HuH-7.5 (cell line): ENCODE measurements around the gene ACACA.

Experiments used
- DNase-seq: peaks from one replicate; pipeline ENCODE4 v3.0.0; 2011; ENCODE audit warnings: low spot score

ACACA gene

DNA sequence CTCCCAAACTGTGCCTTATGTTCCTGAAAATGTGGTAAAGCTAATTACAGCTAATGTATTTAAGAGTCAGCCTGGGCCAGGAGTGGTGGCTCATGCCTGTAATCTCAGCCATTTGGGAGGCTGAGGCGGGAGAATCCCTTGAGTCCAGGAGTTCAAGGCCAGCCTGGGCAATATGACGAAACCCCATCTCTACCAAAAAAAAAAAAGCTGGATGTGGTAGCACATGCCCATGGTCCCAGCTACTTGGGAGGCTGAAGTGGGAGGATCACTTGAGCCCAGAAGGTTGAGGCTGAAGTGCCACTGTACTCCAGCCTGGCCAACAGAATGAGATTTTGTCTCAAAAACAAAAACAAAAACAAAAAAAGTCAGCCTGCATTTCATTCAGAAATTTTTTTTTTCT lies 64.0 kb downstream of the ACACA start:
- no peak for DNase-seq

DNA sequence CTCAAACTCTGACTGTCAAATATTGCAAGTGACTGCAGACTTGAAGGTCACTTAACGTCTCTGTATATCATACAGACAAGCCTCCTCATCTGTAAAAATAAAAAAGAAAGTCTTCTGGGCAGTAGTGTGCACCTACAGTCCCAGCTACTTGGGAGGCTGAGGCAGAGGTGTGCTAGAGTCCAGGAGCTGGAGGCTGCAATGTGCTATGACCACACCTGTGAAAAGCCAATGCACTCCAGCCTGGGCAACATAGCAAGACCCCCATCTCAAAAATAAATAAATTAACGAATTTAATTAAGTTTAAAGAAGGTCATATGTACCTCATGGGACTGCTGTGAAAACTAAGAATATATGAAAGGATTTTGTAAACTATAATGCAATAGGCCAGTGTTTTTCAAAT lies 65.8 kb downstream of the ACACA start:
- no peak for DNase-seq

- no peak for DNase-seq
Measured at GRCh38 chr17:37339321-37339720, 67.3 kb downstream of the ACACA start.

DNA sequence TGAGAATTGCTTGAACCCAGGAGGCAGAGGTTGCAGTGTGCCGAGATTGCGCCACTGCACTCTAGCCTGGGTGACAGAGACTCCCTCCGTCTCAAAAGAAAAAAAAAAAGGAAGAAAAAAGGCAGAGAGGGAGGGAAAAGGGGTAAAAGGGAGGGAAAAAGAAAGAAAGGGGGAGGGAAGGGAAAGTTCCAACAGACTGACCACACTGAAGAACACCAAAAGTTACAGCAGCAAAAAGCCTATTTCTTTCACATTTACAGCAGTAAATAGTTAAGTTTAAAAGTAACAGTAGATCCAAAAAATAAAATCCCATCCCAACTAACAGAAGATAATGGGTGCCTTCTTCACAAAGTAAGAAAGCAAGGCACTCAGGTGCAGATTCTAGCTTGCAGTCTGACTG lies 67.8 kb downstream of the ACACA start:
- no peak for DNase-seq

DNA sequence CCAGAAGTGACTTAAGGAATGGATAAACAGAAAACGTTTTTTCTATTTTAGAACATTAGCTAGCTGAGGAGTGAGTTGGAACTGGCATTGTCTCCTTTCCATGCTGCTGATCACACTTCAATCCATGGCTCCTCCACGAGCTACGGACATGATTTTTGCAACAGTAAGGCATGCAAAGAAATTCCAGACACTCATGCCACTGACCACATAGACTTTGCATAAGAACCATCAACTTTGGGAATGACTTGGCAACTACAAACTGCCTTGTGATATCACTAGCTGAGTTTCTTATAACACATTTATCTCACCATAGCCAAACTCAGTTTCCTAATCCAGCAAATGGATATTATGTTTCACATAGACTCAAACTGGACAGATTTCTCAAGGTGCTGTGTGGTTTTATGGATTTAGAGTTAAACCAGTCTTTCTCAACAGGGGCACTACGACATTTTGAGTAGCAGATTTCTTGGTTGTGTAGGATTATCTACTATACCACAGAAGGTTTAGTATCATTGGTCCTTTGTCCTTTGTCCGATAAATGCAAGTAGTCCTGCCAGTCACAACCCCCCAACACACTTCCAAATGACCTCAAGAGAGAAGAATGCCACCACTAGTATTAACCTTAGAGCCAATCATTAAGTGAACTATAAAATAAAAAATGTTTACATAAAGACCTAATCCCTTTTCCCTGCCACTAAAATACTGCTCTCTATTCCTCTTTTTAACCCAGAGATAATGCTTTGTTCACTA lies 79.1 kb downstream of the ACACA start:
- no peak for DNase-seq

DNA sequence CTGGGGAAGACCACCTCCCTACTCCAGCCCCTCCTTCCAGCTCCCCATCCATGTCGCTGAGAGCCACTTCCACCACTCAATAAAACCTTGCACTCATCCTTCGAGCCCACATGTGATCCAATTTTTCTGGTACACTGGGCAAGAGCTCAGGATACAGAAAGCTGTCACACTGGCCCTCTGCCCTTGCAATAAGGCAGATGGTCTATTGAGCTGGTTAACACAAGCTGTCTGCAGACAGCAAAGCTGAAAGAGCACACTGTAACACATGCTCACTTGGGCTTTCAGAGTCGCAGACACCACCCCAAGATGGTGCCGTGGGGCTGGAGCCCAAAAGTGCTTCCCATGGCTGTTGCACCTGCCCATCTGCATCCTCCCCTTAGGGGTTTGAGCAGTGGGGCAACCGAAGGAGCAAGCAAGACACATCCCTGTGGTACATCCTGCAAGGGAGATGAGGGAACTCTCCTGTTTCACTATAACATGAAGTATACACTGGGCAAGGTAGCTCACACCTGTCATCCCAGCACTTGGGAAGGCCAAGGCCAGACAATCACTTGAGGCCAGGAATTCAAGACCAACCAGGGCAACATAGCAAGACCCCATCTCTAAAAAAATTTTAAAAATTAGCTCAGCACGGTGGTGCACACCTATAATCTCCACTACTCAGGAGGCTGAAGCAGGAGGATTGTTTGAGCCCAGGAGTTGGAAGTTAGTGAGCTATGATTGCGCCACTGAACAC lies 83.6 kb downstream of the ACACA start:
- no peak for DNase-seq

GRCh38 chr17:37322106-37322505 lies 84.5 kb downstream of the ACACA start:
- no peak for DNase-seq

- no peak for DNase-seq
Measured at GRCh38 chr17:37318931-37319594, 87.6 kb downstream of the ACACA start.

DNA sequence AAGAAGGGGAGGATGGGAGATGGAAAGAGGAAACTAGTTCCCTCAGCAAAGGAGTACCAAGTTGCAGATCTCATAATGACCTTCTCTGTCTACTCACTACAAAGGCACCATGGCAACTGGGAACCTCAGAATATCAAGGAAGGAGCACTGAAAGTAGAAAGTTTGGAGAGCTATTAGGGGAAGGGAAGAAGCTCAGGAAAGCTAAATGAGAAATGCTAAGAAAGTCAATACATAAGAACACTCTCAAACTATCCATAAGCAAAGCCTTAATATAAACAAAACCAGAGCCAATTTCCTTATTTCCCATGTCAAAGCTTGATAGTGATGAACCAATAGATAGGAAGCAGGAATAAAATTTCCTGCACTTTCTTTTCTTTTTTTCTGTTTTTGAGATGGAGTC lies 88.8 kb downstream of the ACACA start:
- no peak for DNase-seq

GRCh38 chr17:37315601-37316000 lies 91.0 kb downstream of the ACACA start:
- DNase-seq = no peak

- DNase-seq = no peak
Measured at GRCh38 chr17:37312137-37312923, 94.3 kb downstream of the ACACA start.

DNA sequence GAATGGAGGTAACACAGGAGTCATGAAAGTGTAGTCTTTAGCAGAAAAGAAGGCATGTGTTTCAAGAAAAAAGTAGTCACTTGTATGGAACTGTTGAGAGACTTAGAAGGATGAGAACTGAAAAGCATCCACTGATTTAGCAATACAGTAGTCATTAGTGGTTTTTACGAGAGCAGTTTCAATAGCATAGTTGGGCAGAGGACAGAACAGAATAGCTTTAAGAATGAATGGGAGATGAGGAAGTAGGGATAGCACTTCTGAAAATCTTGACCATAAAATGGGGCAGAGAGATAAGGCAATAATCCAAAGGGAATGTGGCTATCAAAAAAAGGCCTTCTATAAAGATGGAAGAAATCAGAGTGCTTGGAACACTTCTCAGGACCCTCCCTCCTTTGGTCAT lies 95.7 kb downstream of the ACACA start:
- no peak for DNase-seq

DNA sequence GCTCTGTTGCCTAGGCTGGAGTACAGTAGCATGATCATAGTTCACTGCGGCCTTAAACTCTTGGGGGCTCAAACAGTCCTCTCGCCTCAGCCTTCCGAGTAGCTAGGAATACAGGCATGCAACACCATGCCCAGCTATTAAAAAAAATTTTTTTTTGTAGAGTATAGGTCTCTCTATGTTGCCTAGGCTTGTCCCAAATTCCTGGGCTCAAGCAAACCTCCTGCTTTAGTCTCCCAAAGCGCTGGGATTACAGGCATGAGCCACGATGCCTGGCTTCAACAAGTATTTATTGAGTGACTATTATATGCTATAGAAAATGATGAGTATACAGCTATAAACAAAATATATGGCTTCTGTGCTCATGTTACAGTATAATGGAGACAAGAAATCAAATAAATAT lies 97.6 kb downstream of the ACACA start:
- DNase-seq = no peak

DNA sequence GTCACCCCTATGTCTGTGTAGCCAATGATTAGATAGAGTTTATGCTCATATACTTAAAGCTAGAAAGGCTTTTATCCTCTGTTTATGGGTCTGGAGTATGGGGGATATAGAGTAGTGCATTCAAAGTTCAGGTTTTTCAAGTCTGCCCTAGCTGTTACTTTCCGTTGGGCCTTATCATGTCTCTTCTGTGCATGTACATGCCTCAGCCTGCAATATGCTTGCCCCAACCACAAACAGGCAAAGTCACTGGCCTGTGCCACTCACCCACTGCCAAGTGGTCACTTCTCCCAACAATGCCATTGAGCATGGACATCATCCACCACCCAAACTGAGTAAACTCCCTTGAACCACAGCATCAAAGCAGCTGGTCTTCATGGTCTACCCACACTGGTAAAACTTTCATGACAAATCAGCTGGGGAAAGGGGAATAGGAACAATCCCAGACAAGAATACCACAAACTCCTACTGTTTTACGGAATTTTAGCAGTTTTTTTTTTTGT lies 101.2 kb downstream of the ACACA start:
- DNase-seq = no peak

DNA sequence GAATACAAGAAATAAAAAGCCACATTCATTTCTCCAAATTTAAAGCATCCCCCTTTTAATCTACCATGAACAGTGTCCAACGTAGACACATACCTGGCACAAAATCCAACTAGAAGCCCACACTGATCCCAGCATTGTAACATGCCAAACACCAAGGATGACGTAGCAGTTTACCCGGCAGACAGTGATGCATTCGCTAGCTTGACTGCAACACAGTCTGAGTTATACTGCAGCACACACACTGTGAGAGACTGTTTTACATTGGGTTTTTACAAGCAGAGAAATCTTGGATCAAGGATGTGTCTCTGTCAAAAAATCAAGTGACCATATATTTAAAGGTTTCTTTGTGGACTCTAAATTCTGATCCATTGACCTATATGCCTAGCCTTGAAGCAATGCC lies 105.3 kb downstream of the ACACA start:
- no peak for DNase-seq

DNA sequence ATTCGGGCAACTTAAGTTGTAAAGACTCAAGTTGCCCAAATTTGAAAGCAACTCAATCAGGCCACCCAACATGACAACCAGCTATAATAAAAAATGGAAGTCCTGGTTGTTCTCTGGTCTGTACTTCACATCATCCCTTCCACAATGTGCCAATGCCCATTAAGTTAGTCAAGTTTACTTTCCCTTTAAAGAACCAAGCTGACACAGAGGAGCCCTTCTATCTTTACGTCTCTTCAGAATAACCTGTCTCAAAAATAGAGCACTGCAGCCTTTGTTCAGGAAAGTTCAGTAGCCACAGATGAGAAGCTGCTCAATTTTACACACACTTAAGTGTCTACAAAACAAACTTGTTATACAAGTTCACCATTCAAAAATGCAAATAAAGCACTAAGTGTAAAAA lies 106.0 kb downstream of the ACACA start:
- DNase-seq = no peak

DNA sequence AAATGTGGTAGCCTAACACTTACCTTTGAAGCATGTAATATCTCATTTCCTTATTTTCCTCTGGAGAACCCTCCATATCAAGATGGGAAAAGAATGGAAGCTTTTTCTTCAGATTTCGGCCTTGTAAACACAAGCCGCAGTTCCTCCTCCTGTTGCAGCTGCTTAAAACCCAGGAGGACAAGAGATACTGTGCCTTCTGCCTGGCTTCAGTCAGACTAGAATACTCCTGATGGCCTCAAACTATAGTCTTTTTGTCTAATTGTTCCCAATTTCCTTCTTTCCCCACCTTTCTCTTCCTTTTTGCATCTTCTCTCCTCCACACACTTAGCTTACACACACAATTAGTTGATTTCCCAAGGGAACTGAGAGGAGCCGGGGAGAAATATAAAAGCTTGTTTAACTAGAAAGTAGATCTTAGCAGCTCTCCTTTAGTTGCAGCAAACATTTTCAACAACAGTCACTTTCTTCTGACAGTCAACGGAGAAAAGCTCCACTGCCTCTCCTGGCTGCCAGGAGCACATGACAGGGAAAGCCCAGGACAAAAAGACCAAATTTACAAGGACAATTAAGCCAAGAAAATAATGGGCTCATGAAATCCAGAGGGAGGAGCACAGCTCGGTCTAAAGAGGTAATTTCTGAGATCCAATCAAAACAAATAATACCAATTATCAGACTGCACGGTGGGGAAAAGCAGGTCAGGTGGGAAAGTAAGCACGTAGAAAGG lies 107.2 kb downstream of the ACACA start:
- DNase-seq = no peak

DNA sequence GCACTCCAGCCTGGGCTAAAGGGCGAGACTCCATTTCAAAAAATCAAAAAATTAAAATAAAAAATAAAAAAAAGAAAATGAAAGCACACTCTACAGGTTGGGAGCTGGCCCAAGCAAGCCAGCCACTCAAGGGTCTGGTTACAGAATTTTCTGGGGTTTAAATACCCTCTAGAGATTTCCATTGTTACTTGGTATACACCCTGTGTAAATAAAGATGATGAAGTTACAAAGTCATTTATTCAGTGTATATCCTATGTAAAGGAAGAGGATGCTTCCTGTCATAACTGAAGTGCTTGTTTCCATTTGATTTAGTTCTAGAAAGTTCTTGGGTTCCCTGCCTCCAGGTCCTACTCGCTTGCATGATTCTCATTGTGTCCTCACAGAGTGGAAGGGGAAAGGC lies 110.7 kb downstream of the ACACA start:
- no peak for DNase-seq

- DNase-seq = no peak
Measured at GRCh38 chr17:37294888-37295287, 111.7 kb downstream of the ACACA start.

- DNase-seq = no peak
Measured at GRCh38 chr17:37293770-37294169, 112.9 kb downstream of the ACACA start.

DNA sequence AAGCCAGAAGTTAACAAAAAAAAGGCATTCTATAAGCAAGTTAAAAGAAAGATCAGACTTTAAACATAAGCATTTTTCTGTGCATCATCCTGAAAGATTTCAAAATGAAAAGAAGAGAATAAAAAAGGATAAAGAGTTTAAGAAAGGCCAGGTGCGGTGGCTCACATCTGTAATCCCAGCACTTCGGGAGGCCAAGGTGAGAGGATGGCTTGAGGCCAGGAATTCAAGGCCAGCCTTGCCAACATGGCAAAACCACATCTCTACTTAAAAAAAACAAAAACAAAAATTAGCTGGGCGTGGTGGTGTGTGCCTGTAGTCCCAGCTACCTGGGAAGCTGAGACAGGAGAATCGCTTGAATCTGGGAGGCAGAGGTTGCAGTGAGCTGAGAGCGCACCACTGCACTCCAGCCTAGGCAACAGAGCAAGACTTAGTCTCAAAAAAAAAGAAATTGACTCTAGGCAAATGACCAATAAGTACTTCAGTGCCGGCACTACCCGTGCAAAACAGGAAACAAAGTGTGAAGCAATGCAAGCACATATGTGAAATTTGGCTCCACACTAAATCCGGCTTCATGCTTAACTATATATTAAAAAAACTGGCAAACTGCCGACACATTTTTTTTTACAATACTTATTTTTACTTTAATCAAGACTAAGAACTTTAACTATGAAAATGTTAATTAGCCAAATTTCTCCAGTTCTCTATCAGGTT lies 114.1 kb downstream of the ACACA start:
- no peak for DNase-seq
